Bronchial epithelial cell (primary cell): Measurements from ENCODE around the gene NPAS3. TPM values are rescaled to one million over a fixed set of nuclear protein-coding genes. Genes with fewer than 3 reads are reported as not detected.

Experiments
- DNase-seq: peaks from one replicate; pipeline ENCODE4 v3.0.0-alpha.2; 2010; ENCODE audit warnings: low read depth
- FAIRE-seq: peaks from 2 replicates; lab custom pipeline; 2011; peaks lifted over from hg19 to GRCh38; lab: Jason Lieb, UNC
- H3K27me3 ChIP-seq: 2 replicates; pipeline ENCODE4 v1.5.1; 2011; ENCODE audit warnings: low read length; ENCODE audit not compliant: control insufficient read depth, insufficient read depth
- H3K36me3 ChIP-seq: 2 replicates; pipeline ENCODE4 v1.5.1; 2011; ENCODE audit warnings: low read length; ENCODE audit not compliant: control insufficient read depth, insufficient read depth
- H3K4me3 ChIP-seq: 2 replicates; pipeline ENCODE4 v1.5.1; 2011; ENCODE audit warnings: mild to moderate bottlenecking, low read depth, low read length, control low read depth
- CTCF ChIP-seq: IDR thresholded peaks from 2 replicates; pipeline ENCODE4 v1.5.1; 2011; ENCODE audit warnings: mild to moderate bottlenecking, moderate library complexity, low read length, control low read depth, inconsistent platforms; ENCODE audit not compliant: insufficient read depth, severe bottlenecking
- total RNA-seq: library from RNA; depleted of rRNA; stranded (reverse); fragments of >200 nt; gene quantifications from 2 replicates; pipeline ENCODE4 v1.2.1, GENCODE V29; 2014

Gene NPAS3
- total RNA-seq, 1 donor from 2014 or later: not detected

DNA sequence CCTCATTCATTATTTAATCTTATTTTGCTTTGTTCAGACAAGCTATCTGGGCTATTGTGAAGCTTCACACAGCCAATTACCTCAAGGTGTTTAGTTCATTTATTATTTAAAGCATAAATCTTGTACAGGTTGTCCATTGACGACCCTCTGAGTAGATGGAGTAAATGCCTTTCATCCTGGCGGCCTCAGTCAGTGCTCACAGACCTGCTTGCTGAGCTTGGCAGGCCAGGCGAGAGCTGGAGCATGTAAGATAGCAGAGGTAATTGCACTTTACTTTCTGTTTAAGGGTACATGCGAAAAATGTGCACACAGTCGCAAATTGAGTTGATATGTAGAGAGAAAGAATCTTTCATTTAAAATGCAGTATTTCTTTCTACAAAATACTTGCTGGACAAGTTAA is 224.4 kb downstream of the NPAS3 start:
- no peaks in the 10 kb centered on the region for H3K36me3 ChIP-seq
- FAIRE-seq (no peak), DNase-seq (no peak)
- TF ChIP-seq CTCF: no peak
- no peaks in the 10 kb centered on the region for H3K27me3 ChIP-seq
- no peak overlapping the region for H3K4me3 ChIP-seq

DNA sequence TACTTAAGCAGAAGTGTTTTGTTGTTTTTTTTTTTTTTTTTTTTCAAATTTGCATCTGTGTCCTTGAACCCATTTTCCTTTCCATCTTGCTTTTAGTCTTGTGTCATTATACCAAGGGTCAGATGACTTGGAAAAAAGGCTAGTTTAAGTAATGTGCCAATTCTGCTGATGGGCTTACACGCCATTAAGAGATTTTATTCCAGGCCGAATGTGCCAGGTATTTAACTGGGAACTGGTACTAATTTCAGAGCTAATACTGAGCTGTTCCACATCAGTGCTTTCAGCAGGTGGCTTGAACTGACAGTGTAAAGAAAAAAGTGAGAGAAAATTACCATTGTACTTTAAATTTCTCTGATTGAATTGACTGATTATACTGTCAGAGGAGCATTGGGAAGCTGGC is 224.9 kb downstream of the NPAS3 start:
- no peak overlapping the region for H3K4me3 ChIP-seq
- DNase-seq: no peak
- no peaks in the 10 kb centered on the region for H3K27me3 ChIP-seq
- no peak for FAIRE-seq
- TF ChIP-seq CTCF: no peak
- no peaks in the 10 kb centered on the region for H3K36me3 ChIP-seq

DNA sequence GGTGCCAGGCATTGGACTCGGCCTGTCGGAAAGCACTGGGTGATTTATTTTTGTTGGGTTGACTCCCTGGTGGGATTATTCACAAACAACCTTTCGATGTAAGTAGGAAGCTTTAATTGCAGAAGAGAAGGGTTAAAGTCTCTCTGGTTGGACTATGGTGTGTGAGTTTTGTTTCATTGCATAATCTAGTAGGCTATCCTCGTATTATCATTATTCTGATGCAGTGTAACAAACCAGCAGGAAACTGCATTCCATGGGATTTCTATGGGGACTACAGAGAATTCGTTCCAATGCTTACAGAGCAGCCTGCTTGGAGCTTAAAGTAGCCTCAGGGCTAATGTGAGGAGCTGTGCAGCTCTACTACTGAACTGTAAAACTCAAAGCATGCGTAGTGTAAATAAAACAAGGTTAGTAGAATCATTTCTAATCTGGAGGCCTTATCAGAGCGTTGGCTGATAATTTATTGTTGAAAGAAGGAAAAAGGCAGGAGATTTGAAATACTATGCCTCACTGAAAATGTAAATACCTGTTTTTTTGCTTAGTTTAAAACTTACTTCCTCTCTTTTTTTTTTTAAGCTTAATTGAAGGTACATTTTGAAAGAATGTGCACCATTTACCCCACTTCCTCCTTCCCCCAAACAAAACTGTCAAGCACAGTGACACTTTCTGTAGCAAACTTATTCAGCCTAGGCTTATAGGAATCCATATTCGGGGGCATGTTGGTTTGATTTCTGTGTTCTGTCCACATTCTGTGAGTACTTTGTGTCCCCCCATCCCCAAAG is 226.7 kb downstream of the NPAS3 start:
- H3K36me3 ChIP-seq: no peaks in the 10 kb centered on the region
- FAIRE-seq (no peak), DNase-seq (peak; percentile 20)
- H3K27me3 ChIP-seq: no peaks in the 10 kb centered on the region
- H3K4me3 ChIP-seq: no peak overlapping the region
- TF ChIP-seq CTCF: no peak

DNA sequence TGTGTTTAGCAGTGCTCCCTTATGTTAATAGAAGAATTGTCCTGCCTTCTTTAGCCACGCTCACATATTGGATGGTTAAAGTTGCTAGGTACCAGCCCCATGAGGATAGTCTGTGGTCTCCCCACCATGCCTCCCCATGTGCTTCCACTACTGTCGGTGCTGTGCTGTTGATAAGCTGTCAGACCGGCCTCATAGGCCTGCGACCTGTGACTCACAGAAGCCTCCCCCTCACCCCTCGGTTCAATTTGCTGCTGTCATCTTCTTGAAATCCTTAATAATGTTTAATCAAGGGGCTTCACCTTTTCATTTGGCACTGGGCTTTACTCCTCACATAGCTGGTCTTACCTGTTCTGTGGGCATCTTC is 227.2 kb downstream of the NPAS3 start:
- H3K27me3 ChIP-seq: no peaks in the 10 kb centered on the region
- FAIRE-seq (no peak), DNase-seq (no peak)
- no peak overlapping the region for H3K4me3 ChIP-seq
- no peaks in the 10 kb centered on the region for H3K36me3 ChIP-seq
- TF ChIP-seq CTCF: no peak

GRCh38 chr14:33175951-33176350 is 237.3 kb downstream of the NPAS3 start:
- H3K27me3 ChIP-seq: no peaks in the 10 kb centered on the region

More at GRCh38 chr14:33175951-33176350, 237.3 kb downstream of the NPAS3 start:
- DNase-seq (no peak), FAIRE-seq (no peak)
- no peak for TF ChIP-seq CTCF
- H3K36me3 ChIP-seq: no peaks in the 10 kb centered on the region
- no peak overlapping the region for H3K4me3 ChIP-seq
